ENCODE data around the gene MAGOH.

Gene MAGOH

GRCh38 chr1:53270873-53271272, 32.6 kb upstream of the MAGOH start:
- DNase-seq (ENCODE audit: low read depth), result no peak

DNA sequence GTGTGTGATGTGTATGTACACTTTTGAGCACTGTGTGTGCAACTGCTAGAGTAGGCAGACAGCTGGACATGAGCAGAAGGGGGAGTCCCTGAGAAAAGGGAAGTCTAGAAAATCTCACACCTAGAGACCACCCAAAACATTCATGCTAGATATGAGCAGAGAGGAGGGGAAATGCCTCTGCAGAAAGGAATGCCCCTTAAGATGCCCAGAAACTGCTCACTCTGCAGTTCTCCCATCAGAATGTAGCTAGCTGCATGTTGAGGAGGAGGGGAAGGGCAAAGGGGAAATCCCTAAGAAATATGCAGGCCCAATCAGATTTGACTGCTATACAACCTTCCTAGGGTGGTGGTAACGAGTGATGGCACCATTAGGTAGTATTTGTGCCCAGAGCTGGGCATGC, 31.8 kb upstream of the MAGOH start:
- no peak for DNase-seq (ENCODE audit: low read depth)

DNA sequence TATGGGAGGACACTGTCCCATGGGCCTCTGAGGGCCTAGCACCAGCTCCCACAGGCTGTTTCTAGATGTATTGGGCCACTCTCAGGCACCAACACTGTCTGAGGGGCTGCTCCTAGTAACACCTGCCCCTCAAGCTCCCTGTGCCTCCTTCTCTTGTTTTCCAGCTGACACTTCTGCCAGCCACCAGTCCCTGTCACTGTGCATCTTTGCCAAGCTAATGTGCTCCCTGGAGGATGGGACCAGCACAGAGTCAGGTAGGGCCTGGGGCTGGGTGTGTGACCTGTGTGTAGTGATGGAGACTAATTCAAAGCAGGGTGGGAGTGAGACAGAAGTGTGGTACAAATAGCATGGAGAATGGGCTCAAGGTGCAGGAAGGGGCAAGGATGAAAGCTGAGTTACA, 29.4 kb upstream of the MAGOH start:
- DNase-seq (ENCODE audit: low read depth), result no peak

DNA sequence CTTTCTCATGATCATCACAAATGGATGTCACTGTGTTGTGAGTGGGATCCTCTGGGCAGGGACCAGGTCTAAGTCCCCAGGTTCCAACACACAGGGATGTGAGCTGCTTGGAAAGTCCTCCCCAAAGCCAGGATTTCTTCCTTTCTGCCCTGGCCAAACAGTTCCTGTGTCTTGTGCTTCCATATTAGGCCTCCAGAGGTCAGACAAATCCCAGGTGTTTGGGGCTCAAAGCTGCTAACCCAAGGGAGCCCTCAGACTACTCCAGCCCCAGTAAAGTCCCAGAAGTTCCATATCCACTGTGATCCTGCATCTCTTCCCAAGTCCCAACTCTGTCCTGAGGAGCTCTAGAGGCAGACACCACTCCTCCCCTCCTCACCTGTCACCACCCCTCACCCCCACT, 27.7 kb upstream of the MAGOH start:
- DNase-seq (ENCODE audit: low read depth), result no peak

GRCh38 chr1:53265581-53265980, 27.3 kb upstream of the MAGOH start:
- no peak for DNase-seq (ENCODE audit: low read depth)

DNA sequence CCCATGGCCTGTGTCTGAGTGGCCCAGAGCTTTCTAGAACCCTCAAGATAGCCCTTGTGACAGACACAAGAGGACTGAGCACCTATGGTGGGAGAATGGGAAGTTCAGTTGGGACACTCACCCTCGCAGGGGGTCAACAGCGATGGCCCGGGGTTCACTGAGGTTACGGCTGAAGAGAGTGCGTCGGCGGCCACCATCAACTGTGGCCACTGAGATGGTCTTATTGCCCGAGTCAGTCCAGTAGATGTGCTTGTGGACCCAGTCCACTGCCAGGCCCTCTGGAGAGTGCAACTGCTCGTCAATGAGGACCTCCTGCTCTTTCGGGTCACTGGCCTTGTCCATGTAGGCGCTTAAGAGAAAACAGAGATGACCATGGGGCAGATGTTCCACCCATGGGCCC, 25.7 kb upstream of the MAGOH start:
- DNase-seq (ENCODE audit: low read depth), result no peak

DNA sequence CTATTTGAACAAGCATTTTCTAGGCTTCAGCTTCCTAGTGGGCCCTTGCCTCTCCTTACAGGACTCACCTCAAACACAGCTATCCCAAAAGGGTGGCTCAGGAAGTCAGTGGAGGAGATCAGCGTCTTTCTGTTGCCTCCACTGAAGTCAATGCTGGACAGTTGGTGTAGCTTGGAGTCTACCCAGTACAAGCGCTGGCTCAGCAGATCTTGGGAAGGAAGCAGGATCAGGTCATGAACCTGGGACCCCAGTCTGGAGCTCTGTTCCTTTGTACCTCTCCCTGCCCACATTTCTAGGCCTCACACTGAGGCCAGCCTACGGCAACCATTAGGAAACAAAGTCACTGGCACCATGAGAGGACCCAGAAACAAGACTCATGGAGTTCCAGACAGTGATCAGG, 23.7 kb upstream of the MAGOH start:
- no peak for DNase-seq (ENCODE audit: low read depth)

GRCh38 chr1:53260631-53261247, 22.4 kb upstream of the MAGOH start:
- DNase-seq (ENCODE audit: low read depth), result no peak

DNA sequence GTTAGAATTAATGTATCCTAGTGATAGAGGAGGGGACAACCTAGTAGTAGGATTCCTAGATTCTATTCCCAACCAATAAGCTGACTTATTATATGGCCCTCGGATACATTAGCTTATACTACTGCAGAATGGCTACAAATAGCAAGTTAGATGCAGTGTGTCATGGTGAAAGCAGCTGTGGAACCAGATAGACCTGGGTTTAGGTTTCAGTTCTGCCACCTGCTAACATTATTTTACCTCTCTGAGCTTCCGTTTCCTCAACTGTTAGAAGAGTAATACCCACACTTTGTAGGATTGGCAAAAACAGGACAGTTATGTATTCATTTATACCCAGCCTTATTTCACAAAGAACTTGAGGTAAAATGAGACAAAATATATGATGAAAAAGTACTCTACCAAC, 21.6 kb upstream of the MAGOH start:
- DNase-seq (ENCODE audit: low read depth), result no peak

DNA sequence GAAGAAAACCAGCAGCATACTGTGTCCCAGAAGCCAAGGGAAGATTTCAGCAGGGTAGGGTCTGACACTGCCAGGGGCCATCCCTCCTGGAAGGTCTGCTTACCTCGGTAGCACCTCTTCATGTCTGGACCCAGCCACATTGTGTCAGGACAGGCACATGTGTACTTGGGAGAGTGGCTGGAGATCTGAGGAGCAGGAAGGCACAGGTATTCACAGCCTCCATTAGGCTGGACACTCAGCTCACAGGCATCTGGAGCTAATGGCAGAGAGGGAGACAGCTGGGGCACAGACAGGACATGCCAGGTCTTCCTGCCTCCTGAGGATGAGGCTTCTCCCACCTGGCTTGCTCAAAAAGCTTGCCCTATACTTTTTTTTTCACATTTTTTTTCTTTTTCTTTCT, 19.9 kb upstream of the MAGOH start:
- no peak for DNase-seq (ENCODE audit: low read depth)

- no peak for DNase-seq (ENCODE audit: low read depth)
Measured at GRCh38 chr1:53257454-53258081, 19.2 kb upstream of the MAGOH start.

DNA sequence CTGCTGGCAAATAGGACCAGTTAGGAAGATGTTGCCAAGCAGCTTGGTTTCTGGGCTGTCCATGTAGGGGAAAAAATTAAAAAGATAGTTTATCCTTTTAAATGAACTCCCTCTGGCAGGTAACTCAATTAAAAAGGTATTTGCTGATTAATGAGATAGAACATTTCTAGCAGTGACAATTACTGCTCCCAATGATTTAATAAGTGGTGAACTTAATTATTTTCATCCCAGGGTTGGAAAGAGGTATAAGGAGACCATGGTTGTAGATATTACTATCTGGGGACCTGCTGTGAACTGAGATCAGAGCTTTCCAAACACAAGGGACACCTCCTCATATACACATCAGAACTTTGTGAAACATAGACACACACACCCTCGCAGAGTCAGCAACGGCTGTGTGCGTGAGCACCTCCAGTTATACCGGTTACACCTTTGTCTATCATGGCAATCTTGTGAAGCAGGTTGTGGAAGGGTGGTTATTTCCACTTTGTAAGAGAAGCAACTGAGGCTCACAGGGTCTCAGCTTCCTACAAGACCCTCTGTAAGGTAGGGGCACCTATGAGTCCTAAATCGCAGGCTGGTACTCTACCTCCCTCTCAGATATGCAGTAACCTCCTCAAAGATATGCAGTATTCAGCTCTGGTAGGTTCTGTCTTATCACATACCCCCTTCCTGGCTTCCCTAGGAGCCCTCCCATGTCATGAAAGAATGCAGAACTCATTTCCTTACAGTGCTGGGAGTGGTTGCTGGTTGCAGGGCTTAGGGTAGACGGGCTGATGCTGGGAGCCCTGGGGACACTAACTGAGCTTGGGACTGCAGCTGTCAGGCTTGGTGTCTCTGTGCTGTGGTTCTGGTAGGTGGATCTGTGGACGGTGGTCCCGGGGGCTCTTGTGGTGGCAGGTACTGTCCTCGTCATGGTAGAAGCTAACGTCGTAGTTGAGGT, 18.5 kb upstream of the MAGOH start:
- DNase-seq (ENCODE audit: low read depth), result no peak

- DNase-seq (ENCODE audit: low read depth), result no peak
Measured at GRCh38 chr1:53255031-53255430, 16.7 kb upstream of the MAGOH start.

GRCh38 chr1:53254011-53254640, 15.8 kb upstream of the MAGOH start:
- no peak for DNase-seq (ENCODE audit: low read depth)

DNA sequence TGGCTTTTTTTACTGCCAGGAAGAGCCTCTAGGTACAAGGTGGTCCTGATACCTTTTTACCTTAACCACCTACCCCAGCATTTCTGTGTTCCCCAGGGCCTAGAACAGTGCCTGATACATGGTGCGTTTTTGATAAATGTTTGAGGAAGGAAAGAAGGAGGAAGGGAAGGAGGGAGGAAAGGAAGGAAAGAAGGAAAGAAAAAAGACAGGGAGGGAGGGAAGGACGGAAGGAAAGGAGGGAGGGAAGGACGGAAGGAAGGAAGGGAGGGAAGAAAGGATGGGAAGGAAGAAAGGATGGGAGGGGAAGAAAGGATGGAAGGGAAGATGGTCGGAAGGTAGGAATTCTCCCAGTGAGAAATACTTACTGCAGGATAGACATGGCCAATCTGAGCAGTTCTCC, 12.0 kb upstream of the MAGOH start:
- DNase-seq (ENCODE audit: low read depth), result no peak

DNA sequence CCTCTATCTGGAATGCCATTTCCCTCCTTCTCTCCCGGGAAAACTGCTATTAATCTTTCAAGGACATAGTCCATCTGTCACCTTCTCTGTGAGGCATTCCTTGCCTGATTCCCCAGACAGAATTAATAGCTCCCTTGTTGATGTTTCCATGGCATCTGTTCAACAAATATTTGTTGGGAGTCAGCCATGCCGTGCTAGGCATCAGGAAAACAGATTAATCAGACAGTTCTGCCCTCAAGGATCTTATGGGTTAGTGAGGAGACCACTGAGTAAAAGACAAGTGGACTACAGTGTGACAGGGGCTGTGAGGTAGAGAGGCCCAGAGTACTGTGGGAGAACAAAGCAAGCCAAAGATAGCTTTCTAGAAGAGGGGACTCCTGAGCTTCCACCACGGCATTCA, 11.4 kb upstream of the MAGOH start:
- DNase-seq (ENCODE audit: low read depth), result no peak

DNA sequence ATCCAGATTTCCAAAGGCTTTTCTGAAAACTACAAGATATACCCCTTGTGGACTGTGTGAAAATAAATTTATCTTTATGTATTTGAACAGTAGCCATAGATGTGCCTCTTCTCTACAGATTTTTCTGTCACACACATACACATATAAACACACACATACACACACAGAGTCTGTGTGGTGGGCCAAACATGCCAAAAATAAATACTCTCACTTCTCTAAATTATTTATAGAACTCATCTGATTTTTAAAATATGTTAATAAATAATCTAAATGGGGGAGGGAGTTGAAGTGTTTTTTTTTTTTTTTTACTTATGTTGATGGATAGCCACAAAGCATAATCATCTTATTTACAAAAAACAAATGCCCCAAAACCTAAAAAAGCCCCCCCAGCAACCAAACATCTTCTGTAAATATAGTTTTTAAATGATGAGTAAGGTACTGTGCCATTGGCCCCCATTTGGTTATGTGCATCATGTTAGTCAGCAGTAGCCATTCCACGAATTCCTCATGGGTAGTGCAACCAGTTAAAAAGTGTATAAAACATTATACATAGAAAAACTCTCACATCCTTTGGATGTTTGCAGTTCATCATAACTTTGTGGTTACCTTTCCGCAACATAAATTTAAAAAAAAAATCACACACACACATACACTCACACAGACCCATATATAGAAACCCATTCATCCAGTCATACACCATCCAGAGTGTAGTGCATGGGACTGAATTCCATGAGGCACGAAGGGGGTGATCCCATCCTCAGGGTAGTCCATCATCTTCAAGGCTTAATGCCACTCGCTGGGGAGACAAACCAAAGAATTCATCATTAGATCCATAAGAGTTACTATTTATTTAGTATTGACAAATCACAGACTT, 8.2 kb upstream of the MAGOH start:
- DNase-seq (ENCODE audit: low read depth), result no peak

DNA sequence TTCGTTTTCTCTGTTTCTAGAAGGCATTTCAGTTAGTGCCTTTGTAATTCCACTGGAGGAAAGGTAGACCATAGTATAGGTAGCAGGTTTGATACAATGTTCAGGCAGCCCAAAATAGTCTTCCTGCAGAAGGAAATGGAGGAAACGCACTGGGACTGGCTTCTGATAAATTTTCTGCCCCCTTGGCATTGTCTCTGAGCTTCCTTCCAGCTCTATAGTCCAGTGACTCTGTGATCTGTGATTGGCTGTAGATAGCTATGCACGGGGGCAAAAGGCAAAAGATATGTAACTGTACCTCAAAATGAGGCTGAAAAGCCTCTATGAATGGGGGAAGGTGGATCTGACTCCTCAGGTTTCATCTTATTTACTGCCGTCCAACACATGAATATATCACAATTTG, 5.8 kb upstream of the MAGOH start:
- DNase-seq (ENCODE audit: low read depth), result no peak

DNA sequence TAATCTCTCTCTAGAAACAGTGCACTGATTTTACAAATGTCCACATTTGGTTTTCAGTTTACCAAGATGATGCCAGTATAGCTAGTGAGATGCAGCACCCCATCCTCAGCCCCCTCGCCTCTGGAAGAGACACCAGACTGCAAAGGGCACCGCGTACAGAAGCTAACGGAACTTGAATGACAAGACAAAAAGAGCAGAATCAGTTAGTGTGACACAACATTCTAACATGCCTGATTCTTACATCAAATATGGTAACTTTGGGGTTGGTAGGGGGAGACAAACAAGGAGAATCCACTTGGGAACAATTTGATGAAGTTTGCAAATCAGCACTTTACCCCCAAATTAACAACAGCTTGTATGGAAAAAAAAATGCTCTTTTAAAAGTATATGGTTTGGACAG, 4.1 kb upstream of the MAGOH start:
- DNase-seq (ENCODE audit: low read depth), result no peak

DNA sequence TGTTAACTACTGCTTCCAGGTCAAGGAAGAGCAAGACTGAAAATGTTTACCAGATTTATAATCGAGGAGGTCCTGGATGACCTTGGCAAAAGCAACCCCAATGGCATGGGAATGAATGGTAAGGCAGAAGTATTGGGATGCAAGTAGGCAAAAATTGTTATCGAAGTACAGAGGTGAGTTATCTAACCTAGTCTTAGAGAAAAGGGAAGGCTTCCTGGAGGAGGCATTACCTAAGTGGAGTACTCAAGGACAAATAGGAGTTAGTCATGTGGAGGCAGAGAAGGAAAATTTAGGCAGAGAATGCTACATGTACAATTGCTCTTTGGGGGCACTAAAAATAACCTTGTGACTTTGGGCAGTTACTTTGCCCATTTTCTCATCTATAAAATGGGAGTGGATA, 3.5 kb upstream of the MAGOH start:
- no peak for DNase-seq (ENCODE audit: low read depth)

- no peak for DNase-seq (ENCODE audit: low read depth)
Measured at GRCh38 chr1:53237638-53238037, 680 bp downstream of the MAGOH start.

DNA sequence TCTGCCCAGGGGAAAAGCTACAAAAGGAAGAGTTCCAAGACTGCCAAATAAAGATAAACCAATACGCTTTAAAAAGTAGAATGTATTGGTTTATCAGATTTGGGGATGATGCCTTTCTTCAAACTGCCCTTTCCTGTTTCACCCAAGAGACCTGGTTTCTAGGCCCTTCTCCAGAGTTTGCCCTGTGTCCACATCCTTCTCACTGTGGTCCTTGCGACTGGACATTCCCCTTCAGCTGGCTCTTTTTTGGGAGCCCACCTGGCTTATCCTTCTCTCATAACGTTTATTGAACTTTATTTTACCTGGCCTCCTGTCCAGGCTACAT, 17.4 kb downstream of the MAGOH start:
- no peak for DNase-seq (ENCODE audit: low read depth)
